ENCODE measurements around the gene RBM12. TPM values are rescaled to one million over a fixed set of nuclear protein-coding genes. Genes with fewer than 3 reads are reported as not detected.
"Not testable (repeated sequence)": the region's sequence is repeated elsewhere in the genome, so short reads cannot be mapped to it uniquely, and the experiment has no call there.

The RBM12 gene
- polyA plus RNA-seq, 4 donors = 6.9 to 61.6 (median 12.6) TPM

DNA sequence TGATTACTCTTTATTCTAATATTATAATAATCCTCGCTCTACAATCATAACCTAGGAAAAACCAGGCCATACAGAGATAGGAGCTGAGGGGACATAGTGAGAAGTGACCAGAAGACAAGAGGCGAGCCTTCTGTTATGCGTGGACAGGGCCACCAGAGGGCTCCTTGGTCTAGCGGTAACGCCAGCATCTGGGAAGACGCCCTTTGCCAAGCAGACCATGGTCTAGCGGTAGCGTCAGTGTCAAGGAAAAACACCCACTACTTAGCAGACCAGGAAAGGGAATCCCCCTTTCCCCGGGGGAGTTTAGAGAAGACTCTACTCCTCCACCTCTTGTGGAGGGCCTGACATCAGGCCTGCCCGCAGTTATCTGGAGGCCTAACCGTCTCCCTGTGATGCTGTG lies 22.2 kb upstream of the RBM12 start:
- H3K4me3 ChIP-seq (ENCODE audit: low read depth in 1 of 3, low read length in 3 of 3); H3K9me3 ChIP-seq (ENCODE audit: control insufficient read depth in 2 of 2, insufficient read depth in 1 of 2, low read depth in 1 of 2, low read length in 1 of 2); H3K27ac ChIP-seq (ENCODE audit: low read depth in 1 of 3, low read length in 2 of 3); H3K27me3 ChIP-seq (ENCODE audit: control insufficient read depth in 3 of 3, insufficient read depth in 3 of 3, low read length in 3 of 3); FAIRE-seq; H3K4me1 ChIP-seq (ENCODE audit: control insufficient read depth in 3 of 3, insufficient read depth in 2 of 3, low read depth in 1 of 3, low read length in 2 of 3); DNase-seq: not testable (repeated sequence)
- 93 to 98% (median 96%) methylated on average over 11 of the region's 11 CpGs for WGBS, 3 donors
- H3K36me3 ChIP-seq (ENCODE audit: control insufficient read depth in 3 of 3, insufficient read depth in 2 of 3, low read depth in 1 of 3, low read length in 3 of 3) = peaks cover 6 to 56% (median 9%) of the 10 kb centered on the region in 3 donors

DNA sequence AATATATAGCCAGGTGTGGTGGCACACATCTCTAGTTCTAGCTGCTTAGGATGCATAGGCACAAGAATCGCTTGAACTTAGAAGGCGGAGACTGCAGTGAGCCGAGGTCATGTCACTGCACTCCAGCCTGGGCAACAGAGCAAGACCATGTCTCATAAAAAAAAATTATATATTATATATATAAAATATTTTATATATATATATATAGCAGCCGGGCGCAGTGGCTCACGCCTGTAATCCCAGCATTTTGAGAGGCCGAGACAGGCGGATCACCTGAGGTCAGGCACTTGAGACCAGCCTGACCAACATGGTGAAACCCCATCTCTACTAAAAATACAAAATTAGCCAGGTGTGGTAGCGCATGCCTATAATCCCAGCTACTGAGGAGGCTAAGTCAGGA lies 20.7 kb upstream of the RBM12 start:
- not testable (repeated sequence) for H3K4me1 ChIP-seq (ENCODE audit: control insufficient read depth in 3 of 3, insufficient read depth in 2 of 3, low read depth in 1 of 3, low read length in 2 of 3); H3K4me3 ChIP-seq (ENCODE audit: low read depth in 1 of 3, low read length in 3 of 3); DNase-seq; H3K27me3 ChIP-seq (ENCODE audit: control insufficient read depth in 3 of 3, insufficient read depth in 3 of 3, low read length in 3 of 3); H3K27ac ChIP-seq (ENCODE audit: low read depth in 1 of 3, low read length in 2 of 3); H3K9me3 ChIP-seq (ENCODE audit: control insufficient read depth in 2 of 2, insufficient read depth in 1 of 2, low read depth in 1 of 2, low read length in 1 of 2); FAIRE-seq
- peaks cover 6 to 49% (median 10%) of the 10 kb centered on the region in 3 donors for H3K36me3 ChIP-seq (ENCODE audit: control insufficient read depth in 3 of 3, insufficient read depth in 2 of 3, low read depth in 1 of 3, low read length in 3 of 3)
- WGBS, 3 donors = 96 to 97% (median 97%) methylated on average over 9 of the region's 9 CpGs

DNA sequence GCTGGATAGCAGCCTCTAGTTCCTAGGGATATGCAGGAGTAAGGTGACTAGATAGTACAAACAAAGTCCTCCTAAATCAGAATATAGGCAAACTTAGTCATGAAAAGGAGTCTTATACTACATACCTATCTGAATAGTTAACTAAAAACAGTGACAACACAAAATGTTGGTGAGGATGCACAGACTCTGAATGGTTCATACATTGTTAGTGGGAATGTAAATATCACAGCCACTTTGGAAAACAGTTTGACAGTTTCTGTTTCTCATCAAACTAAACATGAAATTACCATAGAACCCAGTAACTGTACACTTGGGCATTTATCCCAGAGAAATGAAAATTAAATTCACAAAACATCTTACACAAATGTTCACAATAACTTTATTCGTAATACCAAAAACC lies 17.3 kb upstream of the RBM12 start:
- FAIRE-seq (no peak), DNase-seq (no peak)
- Histone ChIP-seq H3K36me3 (ENCODE audit: control insufficient read depth in 3 of 3, insufficient read depth in 2 of 3, low read depth in 1 of 3, low read length in 3 of 3) (peaks cover 0 to 29% (median 13%) of the 10 kb centered on the region in 3 donors), H3K27ac (ENCODE audit: low read depth in 1 of 3, low read length in 2 of 3) (no peak overlapping the region), H3K27me3 (ENCODE audit: control insufficient read depth in 3 of 3, insufficient read depth in 3 of 3, low read length in 3 of 3) (no peaks in the 10 kb centered on the region), H3K4me1 (ENCODE audit: control insufficient read depth in 3 of 3, insufficient read depth in 2 of 3, low read depth in 1 of 3, low read length in 2 of 3) (no peaks in the 10 kb centered on the region), H3K9me3 (ENCODE audit: control insufficient read depth in 2 of 2, insufficient read depth in 1 of 2, low read depth in 1 of 2, low read length in 1 of 2) (no peaks in the 10 kb centered on the region), H3K4me3 (ENCODE audit: low read depth in 1 of 3, low read length in 3 of 3) (no peak overlapping the region)
- WGBS, 3 donors = 89 to 100% (median 94%) methylated on average over 1 of the region's 1 CpG

DNA sequence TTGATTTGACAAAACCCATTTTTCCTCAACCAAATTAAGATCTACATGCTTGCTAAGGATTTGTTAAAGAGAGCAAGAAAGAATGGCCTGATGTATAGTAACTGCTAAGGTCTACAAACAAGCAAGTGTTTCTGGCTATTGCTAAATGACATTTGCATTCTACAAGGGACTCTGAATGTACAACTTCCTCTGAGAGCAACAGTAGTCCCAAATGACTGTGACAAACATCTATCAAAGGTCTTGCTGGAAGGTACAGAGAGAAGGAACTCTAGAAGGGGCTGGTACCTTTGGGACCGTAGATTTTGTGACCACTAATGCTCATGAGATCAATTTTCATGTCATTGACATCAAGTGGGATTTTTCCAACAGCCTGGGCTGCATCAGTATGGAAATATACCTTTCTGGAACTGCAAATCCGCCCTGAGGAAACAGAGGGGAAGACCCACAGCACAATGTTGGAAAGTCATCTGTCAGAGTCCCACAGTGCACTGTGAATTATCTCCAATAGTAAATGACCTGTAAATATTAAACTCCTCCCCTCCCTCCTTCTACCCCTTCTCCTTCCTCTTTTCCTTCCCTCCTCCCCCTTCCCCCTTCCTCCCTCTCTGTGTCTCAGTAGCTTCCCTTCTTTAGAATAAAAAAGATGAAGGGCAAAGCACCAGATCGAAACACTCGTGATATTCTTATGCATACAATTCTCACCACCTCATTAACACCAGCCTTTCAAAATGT lies 15.9 kb upstream of the RBM12 start:
- FAIRE-seq = no peak
- 73 to 90% (median 85%) methylated on average over 4 of the region's 4 CpGs for WGBS, 3 donors
- Histone ChIP-seq H3K36me3 (ENCODE audit: control insufficient read depth in 3 of 3, insufficient read depth in 2 of 3, low read depth in 1 of 3, low read length in 3 of 3) (peaks cover 0 to 28% (median 11%) of the 10 kb centered on the region in 3 donors), H3K27ac (ENCODE audit: low read depth in 1 of 3, low read length in 2 of 3) (no peak overlapping the region), H3K4me1 (ENCODE audit: control insufficient read depth in 3 of 3, insufficient read depth in 2 of 3, low read depth in 1 of 3, low read length in 2 of 3) (no peaks in the 10 kb centered on the region), H3K9me3 (ENCODE audit: control insufficient read depth in 2 of 2, insufficient read depth in 1 of 2, low read depth in 1 of 2, low read length in 1 of 2) (no peaks in the 10 kb centered on the region), H3K27me3 (ENCODE audit: control insufficient read depth in 3 of 3, insufficient read depth in 3 of 3, low read length in 3 of 3) (no peaks in the 10 kb centered on the region), H3K4me3 (ENCODE audit: low read depth in 1 of 3, low read length in 3 of 3) (no peak overlapping the region)
- no peak for DNase-seq

DNA sequence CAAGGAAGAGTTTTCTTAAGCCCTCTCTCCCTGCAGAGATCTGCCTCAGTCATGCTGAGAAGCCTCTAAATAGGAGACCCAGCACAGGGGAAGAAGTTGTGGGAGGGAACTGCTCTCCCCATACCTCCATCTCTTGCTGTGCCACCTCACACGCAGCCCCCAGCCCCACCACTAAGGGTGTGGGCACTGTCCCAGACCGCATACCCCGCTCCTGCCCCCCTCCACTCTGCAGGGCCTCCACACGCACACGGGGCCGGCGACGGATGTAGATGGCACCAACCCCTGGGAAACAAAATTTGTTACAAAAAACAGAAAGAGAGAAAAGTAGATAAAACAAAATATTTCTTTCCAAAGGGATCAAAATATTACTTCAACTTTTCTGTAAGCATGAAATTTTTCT lies 10.2 kb upstream of the RBM12 start:
- Histone ChIP-seq H3K4me1 (ENCODE audit: control insufficient read depth in 3 of 3, insufficient read depth in 2 of 3, low read depth in 1 of 3, low read length in 2 of 3) (no peaks in the 10 kb centered on the region), H3K27ac (ENCODE audit: low read depth in 1 of 3, low read length in 2 of 3) (no peak overlapping the region), H3K9me3 (ENCODE audit: control insufficient read depth in 2 of 2, insufficient read depth in 1 of 2, low read depth in 1 of 2, low read length in 1 of 2) (no peaks in the 10 kb centered on the region), H3K4me3 (ENCODE audit: low read depth in 1 of 3, low read length in 3 of 3) (no peak overlapping the region), H3K36me3 (ENCODE audit: control insufficient read depth in 3 of 3, insufficient read depth in 2 of 3, low read depth in 1 of 3, low read length in 3 of 3) (peaks cover 18 to 58% (median 20%) of the 10 kb centered on the region in 3 donors), H3K27me3 (ENCODE audit: control insufficient read depth in 3 of 3, insufficient read depth in 3 of 3, low read length in 3 of 3) (no peaks in the 10 kb centered on the region)
- 93 to 97% (median 96%) methylated on average over 8 of the region's 8 CpGs for WGBS, 3 donors
- no peak for DNase-seq
- FAIRE-seq = no peak

DNA sequence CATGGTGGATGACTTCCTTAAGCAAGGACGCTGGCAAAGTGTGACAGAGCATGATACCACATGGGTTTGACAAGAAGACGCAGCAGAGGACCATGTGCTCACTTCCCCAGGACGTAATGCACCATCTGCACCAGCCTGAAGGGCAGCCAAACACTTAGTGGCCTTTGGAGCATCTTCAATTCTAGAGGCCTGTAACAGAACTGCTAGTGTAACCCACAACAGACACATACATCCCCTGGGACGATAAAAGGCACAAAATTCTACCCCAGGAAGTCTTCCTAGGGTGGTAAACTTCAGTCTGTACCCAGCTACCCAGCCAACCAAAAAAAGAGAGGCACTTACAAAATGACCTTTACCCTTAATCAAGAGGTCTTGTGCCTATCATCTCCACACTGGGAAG lies 9.2 kb upstream of the RBM12 start:
- Histone ChIP-seq H3K27me3 (ENCODE audit: control insufficient read depth in 3 of 3, insufficient read depth in 3 of 3, low read length in 3 of 3) (no peaks in the 10 kb centered on the region), H3K9me3 (ENCODE audit: control insufficient read depth in 2 of 2, insufficient read depth in 1 of 2, low read depth in 1 of 2, low read length in 1 of 2) (no peaks in the 10 kb centered on the region), H3K27ac (ENCODE audit: low read depth in 1 of 3, low read length in 2 of 3) (no peak overlapping the region), H3K4me3 (ENCODE audit: low read depth in 1 of 3, low read length in 3 of 3) (no peak overlapping the region), H3K4me1 (ENCODE audit: control insufficient read depth in 3 of 3, insufficient read depth in 2 of 3, low read depth in 1 of 3, low read length in 2 of 3) (no peaks in the 10 kb centered on the region), H3K36me3 (ENCODE audit: control insufficient read depth in 3 of 3, insufficient read depth in 2 of 3, low read depth in 1 of 3, low read length in 3 of 3) (peaks cover 18 to 63% (median 23%) of the 10 kb centered on the region in 3 donors)
- 92 to 95% (median 94%) methylated on average over 4 of the region's 4 CpGs for WGBS, 3 donors
- DNase-seq = no peak
- no peak for FAIRE-seq

DNA sequence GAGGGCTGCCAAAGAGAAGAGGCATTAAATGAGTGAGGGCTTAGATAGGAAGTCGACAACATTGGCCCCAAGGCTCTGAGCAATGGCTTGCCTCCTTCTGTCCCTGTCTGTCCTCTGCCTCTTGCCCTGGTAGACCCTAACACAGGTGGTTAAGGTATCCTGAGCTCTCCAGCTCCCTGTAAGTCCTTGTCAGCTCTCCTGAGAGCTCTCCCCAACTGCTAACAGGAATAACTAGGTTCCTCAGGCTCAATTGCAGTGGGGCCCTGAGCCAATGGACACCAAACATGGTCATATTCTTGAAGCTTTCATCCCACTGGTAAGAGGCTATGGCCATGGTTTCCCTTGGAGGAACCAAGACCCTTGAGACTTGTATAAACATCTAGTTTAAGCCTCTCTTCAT lies 5.0 kb upstream of the RBM12 start:
- Histone ChIP-seq H3K27ac (ENCODE audit: low read depth in 1 of 3, low read length in 2 of 3) (no peak overlapping the region), H3K27me3 (ENCODE audit: control insufficient read depth in 3 of 3, insufficient read depth in 3 of 3, low read length in 3 of 3) (no peaks in the 10 kb centered on the region), H3K36me3 (ENCODE audit: control insufficient read depth in 3 of 3, insufficient read depth in 2 of 3, low read depth in 1 of 3, low read length in 3 of 3) (peaks cover 16 to 41% (median 22%) of the 10 kb centered on the region in 3 donors), H3K9me3 (ENCODE audit: control insufficient read depth in 2 of 2, insufficient read depth in 1 of 2, low read depth in 1 of 2, low read length in 1 of 2) (no peaks in the 10 kb centered on the region), H3K4me1 (ENCODE audit: control insufficient read depth in 3 of 3, insufficient read depth in 2 of 3, low read depth in 1 of 3, low read length in 2 of 3) (no peaks in the 10 kb centered on the region), H3K4me3 (ENCODE audit: low read depth in 1 of 3, low read length in 3 of 3) (no peak overlapping the region)
- 83 to 100% (median 89%) methylated on average over 1 of the region's 1 CpG for WGBS, 3 donors
- FAIRE-seq (no peak), DNase-seq (no peak)

DNA sequence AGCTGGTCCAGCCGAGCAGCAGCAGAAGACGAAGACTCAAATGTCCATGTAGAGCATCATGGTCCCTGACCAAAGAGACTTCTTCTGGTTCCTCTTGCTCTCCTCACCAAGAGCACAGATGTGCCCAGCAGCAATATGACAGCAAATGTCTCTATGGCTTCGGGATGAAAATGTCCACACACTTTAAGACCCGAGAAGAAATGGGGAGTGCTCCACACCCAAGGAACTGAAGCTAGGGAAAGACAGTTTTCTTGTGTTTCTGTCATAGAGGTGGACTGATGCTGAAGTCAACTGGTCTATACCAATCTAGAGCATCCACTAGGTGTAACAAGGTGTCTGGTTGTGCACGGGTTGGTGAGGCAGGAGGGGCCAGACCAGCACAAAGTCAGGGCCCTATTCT lies 4.5 kb upstream of the RBM12 start:
- no peaks in the 10 kb centered on the region for H3K4me1 ChIP-seq (ENCODE audit: control insufficient read depth in 3 of 3, insufficient read depth in 2 of 3, low read depth in 1 of 3, low read length in 2 of 3)
- FAIRE-seq (no peak), DNase-seq (no peak)
- no peak overlapping the region for H3K4me3 ChIP-seq (ENCODE audit: low read depth in 1 of 3, low read length in 3 of 3)
- H3K9me3 ChIP-seq (ENCODE audit: control insufficient read depth in 2 of 2, insufficient read depth in 1 of 2, low read depth in 1 of 2, low read length in 1 of 2) = no peaks in the 10 kb centered on the region
- WGBS, 3 donors = 92 to 97% (median 95%) methylated on average over 5 of the region's 5 CpGs
- peaks cover 11 to 41% (median 20%) of the 10 kb centered on the region in 3 donors for H3K36me3 ChIP-seq (ENCODE audit: control insufficient read depth in 3 of 3, insufficient read depth in 2 of 3, low read depth in 1 of 3, low read length in 3 of 3)
- H3K27ac ChIP-seq (ENCODE audit: low read depth in 1 of 3, low read length in 2 of 3) = no peak overlapping the region
- H3K27me3 ChIP-seq (ENCODE audit: control insufficient read depth in 3 of 3, insufficient read depth in 3 of 3, low read length in 3 of 3) = no peaks in the 10 kb centered on the region

DNA sequence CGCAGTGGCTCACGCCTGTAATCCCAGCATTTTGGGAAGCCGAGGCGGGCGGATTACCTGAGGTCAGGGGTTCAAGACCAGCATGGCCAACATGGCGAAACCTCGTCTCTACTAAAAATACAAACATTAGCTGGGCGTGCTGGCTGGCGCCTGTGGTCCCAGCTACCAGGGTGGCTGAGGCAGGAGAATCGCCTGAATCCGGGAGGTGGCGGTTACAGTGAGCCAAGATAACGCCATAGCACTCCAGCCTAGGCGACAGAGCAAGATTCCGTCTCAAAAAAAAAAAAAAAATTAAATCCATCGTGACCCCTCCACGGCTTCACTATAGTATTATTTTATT lies 1.2 kb upstream of the RBM12 start:
- no peak overlapping the region for H3K27ac ChIP-seq (ENCODE audit: low read depth in 1 of 3, low read length in 2 of 3)
- H3K4me1 ChIP-seq (ENCODE audit: control insufficient read depth in 3 of 3, insufficient read depth in 2 of 3, low read depth in 1 of 3, low read length in 2 of 3) = peaks cover 3 to 7% (median 3%) of the 10 kb centered on the region in 3 donors
- H3K36me3 ChIP-seq (ENCODE audit: control insufficient read depth in 3 of 3, insufficient read depth in 2 of 3, low read depth in 1 of 3, low read length in 3 of 3) = peaks cover 2 to 10% (median 10%) of the 10 kb centered on the region in 3 donors
- WGBS, 3 donors = 96 to 99% (median 98%) methylated on average over 16 to 17 of the region's 17 CpGs
- no peaks in the 10 kb centered on the region for H3K9me3 ChIP-seq (ENCODE audit: control insufficient read depth in 2 of 2, insufficient read depth in 1 of 2, low read depth in 1 of 2, low read length in 1 of 2)
- H3K27me3 ChIP-seq (ENCODE audit: control insufficient read depth in 3 of 3, insufficient read depth in 3 of 3, low read length in 3 of 3) = no peaks in the 10 kb centered on the region
- no peak for DNase-seq
- no peak for FAIRE-seq
- H3K4me3 ChIP-seq (ENCODE audit: low read depth in 1 of 3, low read length in 3 of 3) = no peak overlapping the region

All from small intestine (tissue), 7 donors.